Trophoblast cell (in vitro differentiated cells and primary cell): Measurements from ENCODE around the gene KCNQ2.

Source experiments
- DNase-seq, 2 donors: peaks; one replicate each; pipeline ENCODE4 v3.0.0-alpha.2; 2016
- H2AFZ ChIP-seq: 2 replicates; pipeline ENCODE4 v1.6.1; 2013; ENCODE audit warnings: low read length, moderate library complexity, mild to moderate bottlenecking; ENCODE audit not compliant: insufficient read depth, poor library complexity
- H2AK5ac ChIP-seq: 2 replicates; pipeline ENCODE4 v1.6.1; 2013; ENCODE audit warnings: mild to moderate bottlenecking, low read length
- H2BK120ac ChIP-seq: 2 replicates; pipeline ENCODE4 v1.6.1; 2013; ENCODE audit warnings: low read length, mild to moderate bottlenecking, moderate library complexity; ENCODE audit not compliant: insufficient read depth, poor library complexity
- H2BK12ac ChIP-seq: 2 replicates; pipeline ENCODE4 v1.6.1; 2013; ENCODE audit warnings: mild to moderate bottlenecking, low read length, moderate library complexity
- H2BK5ac ChIP-seq: 2 replicates; pipeline ENCODE4 v1.6.1; 2013; ENCODE audit warnings: low read length, low read depth, moderate library complexity, mild to moderate bottlenecking; ENCODE audit not compliant: poor library complexity
- H3K14ac ChIP-seq: 2 replicates; pipeline ENCODE4 v1.6.1; 2013; ENCODE audit warnings: mild to moderate bottlenecking, low read length
- H3K18ac ChIP-seq: 2 replicates; pipeline ENCODE4 v1.6.1; 2013; ENCODE audit warnings: mild to moderate bottlenecking, low read length
- H3K23ac ChIP-seq: 2 replicates; pipeline ENCODE4 v1.6.1; 2013; ENCODE audit warnings: low read length
- H3K27ac ChIP-seq: 2 replicates; pipeline ENCODE4 v1.5.1; 2013; ENCODE audit warnings: low read depth, mild to moderate bottlenecking, inconsistent platforms, low read length, moderate library complexity
- H3K27me3 ChIP-seq: 2 replicates; pipeline ENCODE4 v1.6.1; 2013; ENCODE audit warnings: inconsistent platforms, mild to moderate bottlenecking, low read length, moderate library complexity; ENCODE audit not compliant: insufficient read depth
- H3K36me3 ChIP-seq, 2 experiments: 1 replicate in 1 of 2; 2 replicates in 1 of 2; pipeline ENCODE4 v1.6.1; 2013; ENCODE audit warnings: low read length in 2 of 2, mild to moderate bottlenecking in 2 of 2, moderate library complexity in 1 of 2; ENCODE audit not compliant: insufficient read depth in 2 of 2, control insufficient read depth in 1 of 2
- H3K4ac ChIP-seq: 2 replicates; pipeline ENCODE4 v1.6.1; 2013; ENCODE audit warnings: low read depth, mild to moderate bottlenecking, low read length, moderate library complexity
- H3K4me1 ChIP-seq, 2 experiments: 1 replicate in 1 of 2; 2 replicates in 1 of 2; pipeline ENCODE4 v1.6.1; 2013; ENCODE audit warnings: low read length in 2 of 2, mild to moderate bottlenecking in 2 of 2, moderate library complexity in 1 of 2; ENCODE audit not compliant: insufficient read depth in 2 of 2, control insufficient read depth in 1 of 2
- H3K4me2 ChIP-seq: 2 replicates; pipeline ENCODE4 v1.6.1; 2013; ENCODE audit warnings: inconsistent platforms, mild to moderate bottlenecking, low read length, moderate library complexity
- H3K4me3 ChIP-seq: 2 replicates; pipeline ENCODE4 v1.5.1; 2013; ENCODE audit warnings: mild to moderate bottlenecking, low read depth, low read length, inconsistent platforms
- H3K79me1 ChIP-seq: one replicate; pipeline ENCODE4 v1.6.1; 2013; ENCODE audit warnings: low read length
- H3K79me2 ChIP-seq: 2 replicates; pipeline ENCODE4 v1.6.1; 2013; ENCODE audit warnings: low read length, mild to moderate bottlenecking; ENCODE audit not compliant: control insufficient read depth, insufficient read depth, poor library complexity
- H3K9ac ChIP-seq: 2 replicates; pipeline ENCODE4 v1.6.1; 2013; ENCODE audit warnings: mild to moderate bottlenecking, low read length
- H3K9me3 ChIP-seq: 2 replicates; pipeline ENCODE4 v1.6.1; 2013; ENCODE audit warnings: low read depth, mild to moderate bottlenecking, control low read depth, inconsistent platforms, low read length; ENCODE audit not compliant: insufficient read depth
- H4K12ac ChIP-seq: 2 replicates; pipeline ENCODE4 v1.6.1; 2013; ENCODE audit warnings: low read depth, mild to moderate bottlenecking, low read length, moderate library complexity
- H4K8ac ChIP-seq: 2 replicates; pipeline ENCODE4 v1.6.1; 2013; ENCODE audit warnings: low read depth, mild to moderate bottlenecking, low read length, moderate library complexity
- H4K91ac ChIP-seq: one replicate; pipeline ENCODE4 v1.6.1; 2013; ENCODE audit warnings: low read depth, mild to moderate bottlenecking, low read length, moderate library complexity
- WGBS: extraction: QIAGEN DNeasy Blood & Tissue Kit; methylation state at CpG from one replicate; pipeline ENCODE4 v1.1.7; 2013; ENCODE audit warnings: missing lambda C conversion rate; ENCODE audit not compliant: insufficient read length, insufficient coverage; ENCODE audit errors: extremely low coverage; 5-methylcytosine and 5-hydroxymethylcytosine counted together

KCNQ2 gene

GRCh38 chr20:63435552-63435951 is 36.9 kb downstream of the KCNQ2 start:
- H4K91ac ChIP-seq, result no peak overlapping the region
- H2AK5ac ChIP-seq, result no peak overlapping the region
- H3K27ac ChIP-seq, result no peak overlapping the region
- no peaks in the 10 kb centered on the region for H3K4me1 ChIP-seq
- no peak overlapping the region for H3K4ac ChIP-seq
- no peak for DNase-seq
- no peak overlapping the region for H3K14ac ChIP-seq
- no peaks in the 10 kb centered on the region for H3K36me3 ChIP-seq
- no peak overlapping the region for H3K4me3 ChIP-seq
- H2AFZ ChIP-seq, result no peak overlapping the region
- H2BK12ac ChIP-seq, result no peak overlapping the region
- H3K9ac ChIP-seq, result no peak overlapping the region
- no peak overlapping the region for H3K23ac ChIP-seq
- no peak overlapping the region for H4K12ac ChIP-seq
- no peak overlapping the region for H3K4me2 ChIP-seq
- H3K79me1 ChIP-seq, result no peaks in the 10 kb centered on the region
- H3K27me3 ChIP-seq, result no peaks in the 10 kb centered on the region
- H2BK120ac ChIP-seq, result no peak overlapping the region
- peaks cover 5% of the 10 kb centered on the region for H3K9me3 ChIP-seq
- no peak overlapping the region for H3K18ac ChIP-seq
- no peak overlapping the region for H4K8ac ChIP-seq
- no peak overlapping the region for H2BK5ac ChIP-seq
- H3K79me2 ChIP-seq, result no peaks in the 10 kb centered on the region
- WGBS, result no CpG with 5 or more reads among the region's 9 CpGs

- H2BK120ac ChIP-seq, result no peak overlapping the region
- no peak overlapping the region for H3K27ac ChIP-seq
- H3K79me2 ChIP-seq, result no peaks in the 10 kb centered on the region
- H2BK12ac ChIP-seq, result no peak overlapping the region
- no peak overlapping the region for H3K4ac ChIP-seq
- no peaks in the 10 kb centered on the region for H3K36me3 ChIP-seq
- no peak overlapping the region for H4K12ac ChIP-seq
- no peak overlapping the region for H3K9ac ChIP-seq
- H3K4me3 ChIP-seq, result no peak overlapping the region
- DNase-seq, result peak; percentile 30 to 45
- H3K14ac ChIP-seq, result no peak overlapping the region
- H4K91ac ChIP-seq, result no peak overlapping the region
- no peaks in the 10 kb centered on the region for H3K79me1 ChIP-seq
- peaks cover 7% of the 10 kb centered on the region for H3K9me3 ChIP-seq
- H3K27me3 ChIP-seq, result no peaks in the 10 kb centered on the region
- no peak overlapping the region for H2AK5ac ChIP-seq
- H3K4me2 ChIP-seq, result no peak overlapping the region
- no CpG with 5 or more reads among the region's 33 CpGs for WGBS
- no peak overlapping the region for H2AFZ ChIP-seq
- H2BK5ac ChIP-seq, result no peak overlapping the region
- H3K4me1 ChIP-seq, result no peaks in the 10 kb centered on the region
- no peak overlapping the region for H4K8ac ChIP-seq
- no peak overlapping the region for H3K23ac ChIP-seq
- no peak overlapping the region for H3K18ac ChIP-seq
Measured at GRCh38 chr20:63434599-63435378, 37.7 kb downstream of the KCNQ2 start.

- H3K36me3 ChIP-seq, result no peaks in the 10 kb centered on the region
- H3K4ac ChIP-seq, result no peak overlapping the region
- no peak overlapping the region for H3K23ac ChIP-seq
- H2AK5ac ChIP-seq, result no peak overlapping the region
- peaks cover 4% of the 10 kb centered on the region for H3K9me3 ChIP-seq
- H3K27ac ChIP-seq, result no peak overlapping the region
- H3K4me1 ChIP-seq, result no peaks in the 10 kb centered on the region
- H2BK5ac ChIP-seq, result no peak overlapping the region
- no peak overlapping the region for H3K4me3 ChIP-seq
- no peak overlapping the region for H2AFZ ChIP-seq
- H3K14ac ChIP-seq, result no peak overlapping the region
- H3K18ac ChIP-seq, result no peak overlapping the region
- no peak for DNase-seq
- no peaks in the 10 kb centered on the region for H3K79me1 ChIP-seq
- H4K8ac ChIP-seq, result no peak overlapping the region
- H3K4me2 ChIP-seq, result no peak overlapping the region
- WGBS, result no CpG with 5 or more reads among the region's 39 CpGs
- H3K27me3 ChIP-seq, result no peaks in the 10 kb centered on the region
- H3K79me2 ChIP-seq, result no peaks in the 10 kb centered on the region
- H2BK12ac ChIP-seq, result no peak overlapping the region
- no peak overlapping the region for H4K12ac ChIP-seq
- no peak overlapping the region for H2BK120ac ChIP-seq
- no peak overlapping the region for H4K91ac ChIP-seq
- H3K9ac ChIP-seq, result no peak overlapping the region
Measured at GRCh38 chr20:63433756-63434531, 38.5 kb downstream of the KCNQ2 start.

GRCh38 chr20:63433351-63433750 is 39.1 kb downstream of the KCNQ2 start:
- Histone ChIP-seq H3K9ac (no peak overlapping the region), H2AK5ac (no peak overlapping the region), H3K18ac (no peak overlapping the region), H4K8ac (no peak overlapping the region), H3K4me3 (no peak overlapping the region), H3K14ac (no peak overlapping the region), H2BK120ac (no peak overlapping the region), H2AFZ (no peak overlapping the region), H3K36me3 (no peaks in the 10 kb centered on the region), H3K23ac (no peak overlapping the region), H3K27ac (no peak overlapping the region), H2BK5ac (no peak overlapping the region), H4K91ac (no peak overlapping the region), H3K4ac (no peak overlapping the region), H3K79me1 (no peaks in the 10 kb centered on the region), H2BK12ac (no peak overlapping the region), H3K27me3 (no peaks in the 10 kb centered on the region), H3K4me1 (no peaks in the 10 kb centered on the region), H3K9me3 (peaks cover 4% of the 10 kb centered on the region), H3K79me2 (no peaks in the 10 kb centered on the region), H4K12ac (no peak overlapping the region), H3K4me2 (no peak overlapping the region)
- DNase-seq, result no peak
- no CpG with 5 or more reads among the region's 18 CpGs for WGBS
